SK-N-MC (cell line): ENCODE data around the gene ING1.

Source experiments
- DNase-seq: peaks from one replicate; pipeline ENCODE4 v3.0.0-alpha.2; 2011; ENCODE audit warnings: low read depth, low spot score
- H3K27ac ChIP-seq: fragments of 200-600 bp; sonication (generic); 2 replicates; pipeline ENCODE4 v1.5.1; 2016; ENCODE audit warnings: mixed run types
- H3K36me3 ChIP-seq: fragments of 200-600 bp; sonication (generic); 2 replicates; pipeline ENCODE4 v1.6.1; 2017; ENCODE audit warnings: antibody characterized with exemption, low read length, mixed read lengths; ENCODE audit not compliant: insufficient read depth
- H3K4me3 ChIP-seq: fragments of 200-600 bp; sonication (generic); 2 replicates; pipeline ENCODE4 v1.5.1; 2016
- H3K9ac ChIP-seq: fragments of 200-600 bp; sonication (generic); 2 replicates; pipeline ENCODE4 v1.8.0; 2017; ENCODE audit warnings: mixed run types, mixed read lengths; ENCODE audit not compliant: insufficient read length
- H3K9me3 ChIP-seq: fragments of 200-600 bp; sonication (generic); 2 replicates; pipeline ENCODE4 v1.6.1; 2017; ENCODE audit warnings: low read depth, mild to moderate bottlenecking, antibody characterized with exemption, low read length, moderate library complexity, mixed read lengths
- EZH2 ChIP-seq: fragments of 200-600 bp; sonication (generic); IDR thresholded peaks from one replicate; pipeline ENCODE4 v1.6.1; 2017; ENCODE audit warnings: antibody characterized with exemption
- FOXP2 ChIP-seq: optimal IDR thresholded peaks from 2 replicates; pipeline ENCODE3; 2011; ENCODE audit warnings: mild to moderate bottlenecking, moderate library complexity; ENCODE audit not compliant: insufficient read depth; ENCODE audit errors: extremely low read length, control extremely low read depth
- POLR2AphosphoS5 ChIP-seq: IDR thresholded peaks from 2 replicates; pipeline ENCODE4 v1.6.1; 2012; ENCODE audit warnings: mild to moderate bottlenecking, low read depth, low read length, borderline replicate concordance

Gene ING1

DNA sequence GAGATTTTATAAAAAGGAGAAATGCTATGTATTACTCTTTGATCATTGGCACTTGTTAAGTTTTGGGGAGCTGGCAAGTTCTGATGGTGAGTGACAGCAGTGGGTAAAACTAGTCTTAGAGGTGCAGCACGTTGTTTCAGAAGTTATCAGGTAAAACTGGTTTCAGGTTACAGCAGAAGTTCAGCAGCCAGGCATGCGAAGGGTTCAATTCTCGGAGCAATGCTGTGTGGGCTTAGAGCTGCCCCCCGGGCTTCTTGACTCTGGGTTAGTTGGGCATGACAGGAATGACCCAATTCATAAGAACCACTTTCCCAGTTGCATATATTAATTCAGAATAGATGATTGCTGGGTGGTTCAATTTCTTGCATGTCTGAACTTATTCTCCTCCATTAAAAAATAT, 34.8 kb downstream of the ING1 start:
- no peaks in the 10 kb centered on the region for H3K36me3 ChIP-seq
- no peak for DNase-seq
- H3K27ac ChIP-seq: no peak overlapping the region
- TF ChIP-seq FOXP2: no peak
- no peak for TF ChIP-seq EZH2
- no peak for TF ChIP-seq POLR2AphosphoS5
- H3K4me3 ChIP-seq: no peak overlapping the region
- H3K9ac ChIP-seq: no peak overlapping the region
- 0 out of 2 replicates have a peak, but pooled peaks cover 4% of the 10 kb centered on the region for H3K9me3 ChIP-seq

DNA sequence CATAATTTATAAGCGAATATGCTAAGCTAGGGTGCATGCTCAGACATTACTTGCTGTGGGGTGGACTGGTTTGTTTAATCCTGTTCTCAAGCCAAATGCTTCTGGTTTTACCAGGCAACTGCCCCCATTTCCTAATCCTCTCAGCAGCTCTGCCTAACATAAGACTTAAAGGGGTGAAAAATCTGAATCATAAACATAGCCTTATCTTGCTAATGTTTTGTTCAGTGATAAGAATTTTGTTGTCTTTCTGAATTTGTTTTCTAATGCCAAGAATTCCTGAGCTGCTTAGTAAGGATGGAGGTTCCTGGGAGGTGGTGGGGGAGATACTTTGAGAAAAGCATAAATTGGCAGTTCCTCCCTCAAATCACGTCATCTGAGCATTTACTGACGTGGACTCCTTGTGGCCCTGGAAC, 42.7 kb downstream of the ING1 start:
- TF ChIP-seq POLR2AphosphoS5 (no peak), FOXP2 (no peak), EZH2 (no peak)
- Histone ChIP-seq H3K9ac (no peak overlapping the region), H3K36me3 (no peaks in the 10 kb centered on the region), H3K27ac (no peak overlapping the region), H3K9me3 (0 out of 2 replicates have a peak, but pooled peaks cover 4% of the 10 kb centered on the region), H3K4me3 (no peak overlapping the region)
- no peak for DNase-seq

- H3K27ac ChIP-seq: no peak overlapping the region
- no peak overlapping the region for H3K9ac ChIP-seq
- no peak overlapping the region for H3K4me3 ChIP-seq
- H3K9me3 ChIP-seq: 0 out of 2 replicates have a peak, but pooled peaks cover 4% of the 10 kb centered on the region
- no peak for DNase-seq
- TF ChIP-seq EZH2 (no peak), FOXP2 (no peak), POLR2AphosphoS5 (no peak)
- H3K36me3 ChIP-seq: no peaks in the 10 kb centered on the region
These were observed 43.8 kb downstream of the ING1 start for GRCh38 chr13:110757296-110757695.

DNA sequence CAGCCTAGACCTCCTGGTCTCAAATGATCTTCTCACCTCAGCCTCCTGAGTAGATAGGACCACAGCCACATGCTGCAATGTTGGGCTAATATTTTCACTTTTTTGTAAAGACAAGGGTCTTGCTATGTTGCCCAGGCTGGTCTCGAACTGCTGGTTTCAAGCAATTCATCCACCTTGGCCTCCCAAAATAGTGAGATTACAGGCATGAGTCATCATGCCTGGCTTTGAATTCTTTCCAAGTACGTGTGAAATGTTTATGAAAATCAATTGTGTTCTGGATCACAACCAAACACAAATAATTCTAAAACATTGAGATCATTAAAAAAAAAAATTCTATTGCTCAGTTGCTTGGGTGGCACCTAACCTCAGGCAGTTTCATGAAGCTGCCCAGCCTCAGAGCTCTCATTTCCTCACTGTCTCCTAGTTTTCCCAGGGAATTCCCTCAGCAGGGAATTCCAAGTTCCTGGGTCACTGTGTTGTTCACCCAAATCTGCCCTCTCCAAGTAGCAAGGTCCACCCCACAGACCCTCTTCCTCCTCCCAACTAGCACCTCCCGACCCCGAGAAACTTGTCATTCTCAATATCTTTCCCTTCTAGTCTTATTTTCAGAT, 44.8 kb downstream of the ING1 start:
- DNase-seq: no peak

GRCh38 chr13:110759710-110760109, 46.2 kb downstream of the ING1 start:
- H3K9ac ChIP-seq: no peak overlapping the region
- no peak for TF ChIP-seq POLR2AphosphoS5
- TF ChIP-seq EZH2: no peak
- TF ChIP-seq FOXP2: no peak
- no peak overlapping the region for H3K4me3 ChIP-seq
- no peak overlapping the region for H3K27ac ChIP-seq
- H3K9me3 ChIP-seq: no peaks in the 10 kb centered on the region
- no peak for DNase-seq
- no peaks in the 10 kb centered on the region for H3K36me3 ChIP-seq

More for the DNA sequence above, 44.8 kb downstream of the ING1 start:
- H3K27ac ChIP-seq: no peak overlapping the region
- H3K4me3 ChIP-seq: no peak overlapping the region
- TF ChIP-seq FOXP2 (no peak), EZH2 (no peak), POLR2AphosphoS5 (no peak)
- H3K36me3 ChIP-seq: no peaks in the 10 kb centered on the region
- H3K9ac ChIP-seq: no peak overlapping the region
- no peaks in the 10 kb centered on the region for H3K9me3 ChIP-seq

GRCh38 chr13:110760611-110761010, 47.1 kb downstream of the ING1 start:
- no peaks in the 10 kb centered on the region for H3K9me3 ChIP-seq
- no peak overlapping the region for H3K27ac ChIP-seq
- H3K9ac ChIP-seq: no peak overlapping the region
- H3K4me3 ChIP-seq: no peak overlapping the region
- DNase-seq: no peak
- TF ChIP-seq FOXP2: no peak
- TF ChIP-seq POLR2AphosphoS5: no peak
- TF ChIP-seq EZH2: no peak
- H3K36me3 ChIP-seq: no peaks in the 10 kb centered on the region

DNA sequence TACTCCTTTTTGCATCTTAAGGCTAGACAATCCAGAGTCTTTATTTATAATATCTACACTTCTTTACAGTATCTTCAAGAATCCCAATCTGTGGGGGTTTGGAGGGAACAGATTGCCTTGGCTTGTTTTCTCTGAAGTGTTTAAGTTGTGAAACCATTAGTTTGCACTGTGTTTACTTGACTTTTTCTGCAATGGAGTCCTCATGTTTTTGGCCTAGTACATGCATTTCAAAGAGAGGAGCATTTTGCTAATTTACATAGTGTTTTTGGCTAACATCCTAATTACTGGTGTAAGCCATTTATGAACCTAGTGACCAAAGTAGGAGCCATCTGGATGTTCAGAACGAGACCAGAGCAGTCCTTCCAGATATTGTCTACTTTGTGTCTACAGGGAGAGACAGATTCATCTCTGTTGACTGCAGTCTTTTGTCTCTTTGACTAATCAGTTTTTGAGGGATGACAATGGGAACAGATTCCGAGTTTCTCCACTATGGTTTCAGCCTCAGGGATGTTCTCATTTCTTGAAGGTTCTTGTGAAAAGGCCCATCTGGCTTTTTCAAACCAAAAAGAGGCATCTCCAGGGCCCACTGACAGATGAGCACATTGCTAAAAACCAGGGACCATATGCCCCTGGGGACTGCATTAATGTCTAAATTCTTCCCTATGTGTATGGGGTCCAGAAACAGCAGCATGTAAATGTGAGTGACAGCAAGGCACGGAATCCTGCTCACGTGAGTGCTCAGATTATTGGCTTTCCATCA, 53.4 kb downstream of the ING1 start:
- H3K9me3 ChIP-seq: no peaks in the 10 kb centered on the region
- H3K4me3 ChIP-seq: no peak overlapping the region
- DNase-seq: no peak
- TF ChIP-seq POLR2AphosphoS5: no peak
- no peak for TF ChIP-seq FOXP2
- no peak for TF ChIP-seq EZH2
- no peaks in the 10 kb centered on the region for H3K36me3 ChIP-seq
- H3K27ac ChIP-seq: no peak overlapping the region
- no peak overlapping the region for H3K9ac ChIP-seq

DNA sequence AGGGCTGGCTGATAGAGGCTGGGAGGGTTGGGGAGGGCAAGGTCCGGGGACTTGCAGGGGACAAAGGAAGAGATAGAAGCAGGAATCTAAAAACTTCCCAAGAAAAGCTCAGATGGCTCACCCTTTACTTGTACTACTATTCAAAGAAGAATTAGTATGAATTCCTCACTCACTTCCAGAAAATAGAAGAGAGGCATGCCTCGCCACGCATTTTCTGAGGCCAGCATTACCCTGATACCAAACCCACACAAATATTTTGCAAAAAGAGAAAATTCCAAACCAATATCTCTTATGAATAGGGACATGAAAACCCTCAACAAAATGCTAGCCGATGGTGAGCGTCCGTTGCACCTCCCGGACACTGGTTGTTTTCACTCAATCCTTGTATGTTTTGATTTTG, 54.0 kb downstream of the ING1 start:
- no peak overlapping the region for H3K4me3 ChIP-seq
- DNase-seq: no peak
- no peak overlapping the region for H3K27ac ChIP-seq
- H3K9me3 ChIP-seq: no peaks in the 10 kb centered on the region
- no peaks in the 10 kb centered on the region for H3K36me3 ChIP-seq
- no peak overlapping the region for H3K9ac ChIP-seq
- no peak for TF ChIP-seq EZH2
- TF ChIP-seq FOXP2: no peak
- TF ChIP-seq POLR2AphosphoS5: no peak
